Ovary (tissue), 3 donors: ENCODE data around the gene AHCY.

Experiments
- POLR2A ChIP-seq: fragments of 450-650 bp; IDR thresholded peaks from one replicate; pipeline ENCODE4 v1.6.1; 2017; ENCODE audit warnings: antibody characterized with exemption, mild to moderate bottlenecking, moderate library complexity
- TF ChIP-seq, protein P1 (sequence below), 3 donors: fragments of 450-650 bp in 2 of 3; fragments of 200-600 bp in 1 of 3; IDR thresholded peaks; one replicate each; pipeline versions ENCODE4 v1.5.1 to v1.8.0; 2016 to 2022; ENCODE audit warnings: antibody characterized with exemption in 3 of 3, mild to moderate bottlenecking in 1 of 3
- donor health status: DM: no; HTN: no; CAD: no.

GRCh38 chr20:34285450-34285849 is 17.7 kb downstream of the AHCY start:
- TF ChIP-seq, protein P1, sequence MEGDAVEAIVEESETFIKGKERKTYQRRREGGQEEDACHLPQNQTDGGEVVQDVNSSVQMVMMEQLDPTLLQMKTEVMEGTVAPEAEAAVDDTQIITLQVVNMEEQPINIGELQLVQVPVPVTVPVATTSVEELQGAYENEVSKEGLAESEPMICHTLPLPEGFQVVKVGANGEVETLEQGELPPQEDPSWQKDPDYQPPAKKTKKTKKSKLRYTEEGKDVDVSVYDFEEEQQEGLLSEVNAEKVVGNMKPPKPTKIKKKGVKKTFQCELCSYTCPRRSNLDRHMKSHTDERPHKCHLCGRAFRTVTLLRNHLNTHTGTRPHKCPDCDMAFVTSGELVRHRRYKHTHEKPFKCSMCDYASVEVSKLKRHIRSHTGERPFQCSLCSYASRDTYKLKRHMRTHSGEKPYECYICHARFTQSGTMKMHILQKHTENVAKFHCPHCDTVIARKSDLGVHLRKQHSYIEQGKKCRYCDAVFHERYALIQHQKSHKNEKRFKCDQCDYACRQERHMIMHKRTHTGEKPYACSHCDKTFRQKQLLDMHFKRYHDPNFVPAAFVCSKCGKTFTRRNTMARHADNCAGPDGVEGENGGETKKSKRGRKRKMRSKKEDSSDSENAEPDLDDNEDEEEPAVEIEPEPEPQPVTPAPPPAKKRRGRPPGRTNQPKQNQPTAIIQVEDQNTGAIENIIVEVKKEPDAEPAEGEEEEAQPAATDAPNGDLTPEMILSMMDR (IDR thresholded peaks at IDR 0.05): no peak
- TF ChIP-seq POLR2A: no peak
